GM12865 (cell line): ENCODE results near the gene IRF7.
A peak's percentile ranks its signal among the peaks of the same experiment; 100 is the strongest.

ENCODE experiments used
- DNase-seq: peaks from one replicate; pipeline ENCODE4 v3.0.0; 2010; ENCODE audit warnings: low read depth
- H3K4me3 ChIP-seq: 2 replicates; pipeline ENCODE4 v1.5.1; 2011; ENCODE audit warnings: mild to moderate bottlenecking, low read depth, low read length, control low read depth
- CTCF ChIP-seq: IDR thresholded peaks from 2 replicates; pipeline ENCODE4 v1.5.1; 2011; ENCODE audit warnings: low read length, control low read depth, low read depth, inconsistent platforms; ENCODE audit not compliant: insufficient read depth; ENCODE audit errors: missing control alignments

Gene IRF7

GRCh38 chr11:619628-620050 is 3.9 kb upstream of the IRF7 start:
- no peak for DNase-seq
- TF ChIP-seq CTCF, result no peak
- H3K4me3 ChIP-seq, result no peak overlapping the region

DNA sequence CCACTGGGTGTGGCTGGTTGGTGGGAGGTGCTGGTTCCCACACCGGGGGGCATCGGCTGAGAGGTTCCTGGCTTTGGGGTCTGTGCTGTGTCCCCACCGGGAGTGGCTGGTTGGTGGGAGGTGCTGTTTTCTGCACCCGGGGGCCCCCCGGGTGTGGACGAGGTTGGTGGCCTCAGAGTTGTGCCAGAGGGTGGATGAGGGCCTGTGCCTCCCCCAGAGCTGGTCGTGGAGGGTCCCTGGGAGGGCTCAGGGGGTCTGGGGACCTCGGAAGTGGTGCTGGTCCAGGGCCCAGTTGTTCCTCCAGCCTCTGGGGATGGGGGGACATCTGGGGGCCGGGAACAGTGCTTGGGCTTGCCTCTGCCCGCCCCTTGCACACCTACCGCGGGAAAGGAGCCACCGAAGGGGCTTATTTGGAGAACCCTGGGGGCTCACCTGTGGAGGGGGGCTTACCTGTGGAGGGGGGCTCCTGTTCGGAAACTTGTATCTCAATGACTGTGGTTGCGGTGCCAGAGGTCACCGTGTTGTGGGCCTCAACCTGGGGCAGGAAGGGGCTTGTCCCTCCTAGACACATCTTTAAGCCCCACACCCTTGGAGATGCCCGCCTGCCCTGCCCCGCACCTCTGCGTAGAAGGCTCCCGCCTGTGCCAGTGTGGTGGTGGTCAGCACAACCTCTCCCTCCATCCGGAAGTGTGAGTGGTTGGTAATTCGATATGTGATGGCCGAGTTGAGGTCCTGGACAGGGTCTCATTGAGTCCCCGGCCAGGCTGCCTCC is 3.3 kb upstream of the IRF7 start:
- no peak overlapping the region for H3K4me3 ChIP-seq
- DNase-seq, result no peak
- TF ChIP-seq CTCF, result no peak

DNA sequence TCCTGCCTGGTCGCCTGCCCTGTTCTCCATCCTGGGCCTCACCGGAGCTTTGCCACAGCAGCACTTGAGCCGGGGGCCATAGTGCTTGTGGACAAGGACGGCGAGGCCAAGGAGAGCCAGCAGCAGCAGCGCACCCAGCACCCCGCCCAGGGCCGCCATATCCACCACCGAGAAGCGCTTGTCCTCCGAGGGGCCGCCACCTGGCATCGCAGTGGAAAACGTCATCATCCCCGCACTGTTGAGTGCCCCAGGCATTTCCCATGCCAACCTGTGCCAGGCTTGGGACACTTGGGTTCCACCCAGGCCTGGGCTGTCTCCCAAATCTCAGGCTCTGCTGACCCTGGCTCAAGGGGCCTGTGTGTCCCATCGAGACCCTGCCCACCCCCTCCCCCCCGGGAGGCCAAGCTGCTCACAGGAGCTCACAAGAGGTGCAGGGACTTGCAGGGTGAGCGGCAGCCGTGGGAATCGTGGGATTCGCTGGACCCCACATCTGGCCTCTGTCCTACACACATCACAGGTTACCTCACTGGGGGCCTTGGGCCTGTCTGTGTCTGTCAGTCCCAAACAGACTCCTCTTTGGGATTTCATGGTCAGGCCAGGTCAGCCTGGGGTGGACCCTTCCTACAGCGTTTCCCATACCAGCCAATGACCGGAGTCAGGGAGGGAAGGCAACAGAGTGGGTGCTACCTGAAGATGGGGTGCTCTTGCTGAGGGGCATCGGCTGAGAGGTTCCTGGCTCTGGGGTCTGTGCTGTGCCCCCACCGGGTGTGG is 2.3 kb upstream of the IRF7 start:
- H3K4me3 ChIP-seq, result no peak overlapping the region
- no peak for DNase-seq
- no peak for TF ChIP-seq CTCF

GRCh38 chr11:617199-617911 is 1.6 kb upstream of the IRF7 start:
- no peak overlapping the region for H3K4me3 ChIP-seq
- no peak for TF ChIP-seq CTCF

DNA sequence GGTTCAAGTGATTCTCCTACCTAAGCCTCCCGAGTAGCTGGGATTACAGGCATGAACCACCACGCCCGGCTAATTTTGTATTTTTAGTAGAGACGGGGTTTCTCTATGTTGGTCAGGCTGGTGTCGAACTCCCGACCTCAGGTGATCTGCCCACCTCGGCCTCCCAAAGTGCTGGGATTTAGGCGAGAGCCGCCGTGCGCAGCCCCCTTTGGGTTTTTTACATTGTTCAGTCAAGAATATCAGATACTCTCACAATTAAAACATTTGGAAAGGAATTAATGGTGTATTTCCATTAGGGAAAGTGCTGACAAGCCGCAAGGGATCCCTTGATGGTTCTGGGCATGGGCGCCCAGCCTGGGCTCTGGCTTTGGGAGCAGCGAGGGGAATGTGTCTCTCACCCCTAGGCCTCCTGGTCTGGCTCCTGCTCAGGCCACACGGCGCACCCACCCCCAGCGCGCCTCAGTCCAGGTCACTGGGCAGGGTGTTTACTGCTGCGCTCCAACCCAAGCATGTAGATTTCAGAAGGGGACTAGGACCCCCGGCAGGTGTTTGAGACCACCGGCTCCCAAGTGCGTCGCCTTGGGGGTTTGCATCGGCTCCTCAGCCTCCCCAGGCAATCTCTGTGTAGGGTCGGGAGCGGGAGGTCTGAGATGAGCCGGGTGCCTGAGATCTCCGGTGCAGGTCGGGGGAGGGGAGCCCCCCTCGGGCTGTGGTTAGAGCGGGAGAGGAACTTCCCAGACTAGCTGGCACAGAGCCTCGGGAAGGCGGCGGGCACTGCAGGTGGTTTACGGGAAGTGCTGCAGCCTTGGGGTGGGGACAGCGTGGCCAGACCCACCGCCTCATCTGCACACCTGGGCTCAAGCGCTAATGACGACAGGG is 809 bp upstream of the IRF7 start:
- H3K4me3 ChIP-seq, result peak overlapping the region; percentile 69
- no peak for DNase-seq
- TF ChIP-seq CTCF, result no peak

More at GRCh38 chr11:617199-617911, 1.6 kb upstream of the IRF7 start:
- DNase-seq, result no peak
